Activated B cell treated with CpG ODN at 0.5 μM for 24 hours (primary cell): Measurements from ENCODE around the gene TMEM119. TPM values are rescaled to one million over a fixed set of nuclear protein-coding genes. Genes with fewer than 3 reads are reported as not detected.

Experiments used
- ATAC-seq: fragments of 200-7000 bp; cut with Tn5 transposase; one replicate; pipeline ENCODE4 v1.10.0; 2021; ENCODE audit warnings: low read depth, mild to moderate bottlenecking, moderate library complexity
- CTCF ChIA-PET: fragments of 350-600 bp; sonication (Branson Sonifier 250); formaldehyde crosslinking; loops from one replicate; lab custom pipeline; 2021; ENCODE audit warnings: antibody characterized with exemption; lab: Charles Lee
- POLR2A ChIA-PET: fragments of 350-600 bp; sonication (Branson Sonifier 250); formaldehyde crosslinking; loops from one replicate; lab custom pipeline; 2021; ENCODE audit warnings: antibody characterized with exemption; lab: Charles Lee
- DNase-seq: peaks from one replicate; pipeline ENCODE4 v3.0.0; 2022
- H3K27ac Mint-ChIP-seq: one replicate; pipeline ENCODE4 v1.8.0; 2020; ENCODE audit warnings: mixed read lengths
- H3K27me3 Mint-ChIP-seq: one replicate; pipeline ENCODE4 v1.8.0; 2021; ENCODE audit warnings: mixed read lengths
- H3K36me3 Mint-ChIP-seq: one replicate; pipeline ENCODE4 v1.8.0; 2021; ENCODE audit warnings: low read depth, mixed read lengths
- H3K4me1 Mint-ChIP-seq: one replicate; pipeline ENCODE4 v1.8.0; 2021; ENCODE audit warnings: mixed read lengths
- H3K4me3 Mint-ChIP-seq: one replicate; pipeline ENCODE4 v1.8.0; 2020; ENCODE audit warnings: mild to moderate bottlenecking, mixed read lengths
- H3K9me3 Mint-ChIP-seq: one replicate; pipeline ENCODE4 v1.8.0; 2020; ENCODE audit warnings: mixed read lengths
- CTCF ChIP-seq: fragments of 200-600 bp; IDR thresholded peaks from one replicate; pipeline ENCODE4 v1.8.0; 2022; ENCODE audit warnings: antibody characterized with exemption, mild to moderate bottlenecking
- intact Hi-C: fragments of 100-400 bp; cut with micrococcal nuclease; formaldehyde crosslinking; loops from one replicate; pipeline ENCODE4 v1.15.1; 2024
- total RNA-seq: library from RNA; stranded (reverse); gene quantifications from 2 replicates; pipeline ENCODE4 v1.2.3, GENCODE V29; 2022

The TMEM119 gene
- total RNA-seq, 1 donor from 2014 or later = not detected

- ChIA-PET CTCF (no interaction called here), POLR2A (no interaction called here)
- Mint-ChIP-seq H3K27ac (no peak overlapping the region), H3K4me3 (no peak overlapping the region), H3K4me1 (no peaks in the 10 kb centered on the region), H3K9me3 (no peaks in the 10 kb centered on the region), H3K36me3 (no peaks in the 10 kb centered on the region), H3K27me3 (no peaks in the 10 kb centered on the region)
- ATAC-seq (no peak), DNase-seq (no peak)
- intact Hi-C loops = no loop called here
- TF ChIP-seq CTCF = no peak
Observed at GRCh38 chr12:108596854-108597558, 878 bp downstream of the TMEM119 start.

GRCh38 chr12:108595711-108596647 is 1.9 kb downstream of the TMEM119 start:
- H3K36me3 Mint-ChIP-seq = no peaks in the 10 kb centered on the region
- no peaks in the 10 kb centered on the region for H3K4me1 Mint-ChIP-seq
- intact Hi-C loops = no loop called here
- no peaks in the 10 kb centered on the region for H3K9me3 Mint-ChIP-seq
- H3K4me3 Mint-ChIP-seq = no peak overlapping the region
- no peak for TF ChIP-seq CTCF
- no peak overlapping the region for H3K27ac Mint-ChIP-seq
- POLR2A ChIA-PET = interaction anchor here (1.3 kb wide), 1 partner anchor 9 kb away, joined by 3 read pairs; no protein-coding TSS in a partner anchor
- H3K27me3 Mint-ChIP-seq = peaks cover under 1% of the 10 kb centered on the region
- DNase-seq = no peak
- CTCF ChIA-PET = no interaction called here
- ATAC-seq = no peak

GRCh38 chr12:108594960-108595710 is 2.7 kb downstream of the TMEM119 start:
- Mint-ChIP-seq H3K4me3 (no peak overlapping the region), H3K9me3 (no peaks in the 10 kb centered on the region), H3K27ac (no peak overlapping the region), H3K27me3 (peaks cover 2% of the 10 kb centered on the region), H3K36me3 (no peaks in the 10 kb centered on the region), H3K4me1 (no peaks in the 10 kb centered on the region)
- no peak for TF ChIP-seq CTCF
- POLR2A ChIA-PET = interaction anchor here (1.3 kb wide), 1 partner anchor 9 kb away, joined by 3 read pairs; no protein-coding TSS in a partner anchor
- intact Hi-C loops = no loop called here
- ATAC-seq = no peak
- no peak for DNase-seq
- CTCF ChIA-PET = no interaction called here

- no peaks in the 10 kb centered on the region for H3K9me3 Mint-ChIP-seq
- peaks cover 2% of the 10 kb centered on the region for H3K27me3 Mint-ChIP-seq
- DNase-seq (no peak), ATAC-seq (no peak)
- intact Hi-C loops = no loop called here
- ChIA-PET CTCF (no interaction called here), POLR2A (no interaction called here)
- no peak for TF ChIP-seq CTCF
- no peak overlapping the region for H3K27ac Mint-ChIP-seq
- no peaks in the 10 kb centered on the region for H3K4me1 Mint-ChIP-seq
- H3K4me3 Mint-ChIP-seq = no peak overlapping the region
- no peaks in the 10 kb centered on the region for H3K36me3 Mint-ChIP-seq
Observed at GRCh38 chr12:108594323-108594903, 3.5 kb downstream of the TMEM119 start.
